GM21381 (cell line): ENCODE data around the gene SPAG5.
A peak's percentile ranks its signal among the peaks of the same experiment; 100 is the strongest.
"Not testable (repeated sequence)": the region's sequence is repeated elsewhere in the genome, so short reads cannot be mapped to it uniquely, and the experiment has no call there.

ENCODE experiments used
- ATAC-seq: cut with Tn5 transposase; IDR thresholded peaks from one replicate; pipeline ENCODE4 v1.9.1; 2021; ENCODE audit warnings: mild to moderate bottlenecking, moderate library complexity; ENCODE audit not compliant: unreplicated experiment

Gene SPAG5

DNA sequence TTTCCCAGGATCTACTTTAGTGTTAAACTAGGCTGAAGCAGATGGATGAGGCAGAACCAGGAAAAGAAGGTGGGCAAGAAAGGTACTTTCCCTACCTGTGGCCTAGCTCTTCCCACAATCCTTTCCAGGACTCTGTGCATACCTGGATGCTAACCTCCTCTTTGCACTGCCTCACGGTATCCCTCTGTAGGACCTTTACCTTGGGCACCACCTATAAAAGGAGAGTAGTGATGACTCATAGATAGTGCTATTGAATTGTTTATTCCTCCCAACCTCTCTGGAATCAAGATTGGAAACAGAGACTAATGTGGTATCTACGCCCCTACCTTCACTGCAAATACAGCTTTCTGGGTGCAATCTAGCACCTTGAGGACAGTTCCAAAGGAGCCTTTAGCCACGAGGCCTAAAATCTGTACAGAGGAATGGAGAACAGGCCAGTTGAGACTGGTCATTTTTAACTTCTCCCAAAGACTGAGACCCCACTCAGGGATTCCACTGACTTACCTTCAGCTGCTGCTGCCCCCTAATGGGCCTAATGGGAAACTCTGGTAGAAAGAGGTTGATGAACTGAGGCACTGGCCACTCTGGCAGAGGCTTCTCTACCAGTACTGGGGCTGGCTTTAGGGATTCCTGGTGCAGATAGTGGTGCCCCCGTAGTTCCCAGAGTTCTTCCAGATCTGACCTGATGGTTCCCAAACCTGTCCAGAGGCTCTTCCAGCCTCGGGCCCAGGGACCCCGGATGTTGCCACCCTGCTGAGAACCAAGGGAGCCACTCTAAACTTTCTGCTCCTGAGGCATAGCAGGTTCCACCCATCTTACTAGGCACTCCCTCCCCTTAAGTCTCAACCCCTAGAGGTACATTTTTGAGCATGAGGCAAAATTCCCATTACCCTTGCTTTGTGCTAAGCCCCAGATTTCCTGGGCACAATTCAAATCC, 14.4 kb upstream of the SPAG5 start:
- no peak for ATAC-seq

DNA sequence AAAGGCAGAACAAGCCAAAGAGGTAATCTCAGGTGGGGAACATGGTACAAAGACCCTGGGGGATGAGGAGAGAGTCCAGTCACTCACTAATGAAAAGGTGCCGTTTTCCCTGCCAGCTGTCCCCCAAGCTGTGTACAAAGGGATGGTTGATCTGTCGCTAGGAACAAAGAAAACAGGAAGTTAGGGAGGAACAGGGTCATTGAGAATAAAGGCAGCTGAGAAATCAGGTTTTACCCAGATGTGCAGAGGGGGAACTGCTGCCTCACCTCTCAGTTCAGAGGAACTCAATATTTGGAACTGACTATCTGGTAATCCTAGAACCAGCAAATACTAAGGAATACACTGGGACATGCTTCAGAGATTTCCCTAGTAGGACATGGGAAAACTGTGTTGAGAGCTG, 13.7 kb upstream of the SPAG5 start:
- ATAC-seq = no peak

DNA sequence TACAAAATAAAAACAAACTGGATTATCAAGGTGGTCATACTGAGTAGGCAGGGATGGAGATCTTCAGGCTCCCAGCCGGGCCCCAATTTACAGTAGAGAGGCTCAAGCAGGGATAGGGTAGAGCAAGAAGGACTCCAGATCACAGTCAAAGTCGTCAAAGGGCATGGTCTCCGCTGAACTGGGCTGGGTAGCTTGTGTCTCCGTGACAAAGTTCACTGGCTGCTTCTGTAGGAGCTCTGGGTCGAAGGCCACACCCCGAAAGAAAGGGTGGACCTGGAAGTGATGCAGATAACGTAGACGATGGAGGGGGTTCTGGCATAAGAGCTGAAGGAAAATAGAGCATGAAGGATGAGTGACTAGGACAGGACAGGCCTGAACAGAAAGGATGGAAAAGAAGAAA, 11.6 kb upstream of the SPAG5 start:
- ATAC-seq = no peak

DNA sequence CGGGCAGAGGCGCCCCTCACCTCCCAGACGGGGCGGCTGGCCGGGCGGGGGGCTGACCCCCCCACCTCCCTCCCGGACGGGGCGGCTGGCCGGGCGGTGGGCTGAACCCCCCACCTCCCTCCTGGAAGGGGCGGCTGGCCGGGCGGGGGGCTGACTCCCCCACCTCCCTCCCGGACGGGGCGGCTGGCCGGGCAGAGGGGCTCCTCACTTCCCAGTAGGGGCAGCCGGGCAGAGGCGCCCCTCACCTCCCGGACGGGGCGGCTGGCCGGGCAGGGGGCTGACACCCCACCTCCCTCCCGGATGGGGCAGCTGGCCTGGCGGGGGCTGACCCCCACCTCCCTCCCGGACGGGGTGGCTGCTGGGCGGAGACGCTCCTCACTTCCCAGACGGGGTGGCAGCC, 5.2 kb upstream of the SPAG5 start:
- not testable (repeated sequence) for ATAC-seq

DNA sequence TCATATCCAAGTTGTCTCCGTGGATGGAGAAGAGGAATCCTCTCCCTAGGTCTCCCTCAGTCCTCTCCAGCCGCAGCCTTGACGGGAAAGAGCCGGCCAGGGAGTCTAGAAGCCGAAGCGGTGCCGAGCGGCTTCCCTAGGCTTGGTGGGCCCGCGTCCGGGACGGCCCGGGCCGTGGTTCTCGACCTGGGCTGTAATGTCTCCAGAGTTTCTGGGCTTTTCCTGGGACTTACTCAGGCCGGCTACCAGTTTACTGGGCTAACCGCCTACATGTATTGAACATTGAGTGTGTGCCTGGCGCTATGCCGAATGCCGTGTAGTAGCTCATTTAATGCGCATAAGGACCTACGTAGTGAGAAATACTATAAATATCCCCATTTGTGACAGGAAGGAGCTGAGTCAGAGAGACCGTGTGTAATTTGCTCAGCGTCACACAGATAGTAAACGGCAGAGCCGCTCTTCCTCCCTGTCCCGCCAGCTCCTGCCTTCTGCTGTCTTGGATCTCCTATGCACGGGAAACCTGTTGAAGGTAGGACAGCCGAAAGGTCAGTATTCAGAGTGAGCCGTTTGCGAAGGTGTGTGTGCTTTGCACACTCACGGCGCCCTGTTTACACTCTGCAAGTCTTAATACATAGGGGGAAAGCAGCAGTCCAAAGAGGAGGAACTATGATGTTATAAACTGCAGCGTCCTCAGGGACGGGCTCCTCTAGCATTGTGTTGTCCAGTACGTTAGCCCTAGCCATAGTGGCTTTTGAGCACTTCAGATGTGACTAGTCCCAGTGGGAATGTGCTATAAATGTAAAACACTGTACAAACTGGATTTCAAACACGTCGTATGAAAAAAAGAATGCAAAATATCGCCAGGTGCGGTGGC, 723 bp upstream of the SPAG5 start:
- ATAC-seq = peak; percentile 36

DNA sequence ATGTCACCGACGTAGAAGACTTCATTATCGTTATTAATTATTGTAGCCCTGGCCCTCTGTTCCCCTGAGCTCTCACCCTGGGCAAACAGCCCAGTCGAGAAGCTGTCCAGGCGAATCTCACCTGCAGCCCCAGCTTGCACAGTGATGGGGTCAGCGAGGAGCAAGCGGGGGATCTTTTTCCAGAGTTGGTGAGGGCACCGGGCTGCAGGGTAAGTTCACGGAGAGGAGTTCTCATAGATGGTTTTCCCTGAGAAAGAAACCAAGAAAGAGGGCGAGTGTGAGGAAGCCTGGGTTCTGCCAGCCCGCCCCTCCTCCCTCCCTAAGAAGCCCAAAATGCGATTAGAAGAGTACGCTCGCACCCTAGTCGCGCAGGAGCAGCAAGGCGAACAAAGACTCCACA, 436 bp downstream of the SPAG5 start:
- no peak for ATAC-seq

DNA sequence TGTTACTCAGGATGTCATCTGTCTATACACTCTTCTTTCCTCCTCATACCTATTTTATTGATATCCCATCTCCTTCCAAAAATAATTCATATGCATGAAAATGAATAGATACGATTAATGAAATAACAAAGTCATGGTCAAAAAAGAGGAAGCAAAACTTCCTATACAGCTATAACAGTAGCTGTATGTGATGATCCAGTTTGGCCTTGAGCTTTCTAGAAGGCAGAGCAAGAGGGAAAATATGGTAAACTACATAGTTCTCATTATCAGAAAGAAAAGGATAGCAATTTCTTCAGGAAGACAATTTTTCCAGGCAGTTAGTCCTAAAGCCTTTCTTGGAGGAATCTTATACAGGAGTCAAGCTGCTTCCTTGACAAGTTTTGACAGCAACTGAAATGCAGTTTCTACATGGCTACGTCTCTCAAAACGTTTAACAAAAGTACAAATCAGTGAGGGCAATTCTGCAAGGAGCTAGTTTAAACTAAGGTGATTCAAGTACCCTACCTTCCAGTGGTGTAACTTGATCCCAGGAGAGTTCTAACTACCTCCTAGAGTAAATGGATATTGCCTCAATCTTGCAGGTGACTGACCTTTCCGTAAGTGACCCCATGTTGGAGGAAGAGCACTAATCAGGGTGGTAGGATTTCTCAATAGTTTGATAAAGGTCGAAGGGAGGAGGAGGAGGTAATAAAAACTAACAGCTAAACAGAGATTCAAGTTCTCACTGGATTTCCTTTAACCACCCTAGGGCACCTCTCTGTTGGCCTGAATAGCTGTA, 1.0 kb downstream of the SPAG5 start:
- no peak for ATAC-seq

DNA sequence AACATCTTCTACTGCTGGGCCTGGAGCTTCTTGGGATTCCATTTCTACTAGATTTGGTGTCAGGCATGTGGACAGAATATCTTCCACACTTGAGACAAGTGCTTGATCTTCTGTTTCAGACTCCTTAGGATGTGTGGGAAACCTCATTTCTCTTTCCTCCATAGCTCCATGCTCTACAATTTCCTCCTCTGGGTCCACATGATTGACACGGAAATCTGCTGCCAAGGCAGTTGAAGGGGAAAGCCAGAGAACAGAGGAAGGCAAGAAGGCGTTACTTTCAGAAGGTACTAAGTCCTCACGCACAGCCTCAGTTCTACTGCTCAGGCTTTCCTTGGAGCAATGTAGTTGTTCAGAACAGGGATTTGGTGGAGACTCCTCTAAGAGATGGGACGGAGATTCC, 6.6 kb downstream of the SPAG5 start:
- no peak for ATAC-seq

DNA sequence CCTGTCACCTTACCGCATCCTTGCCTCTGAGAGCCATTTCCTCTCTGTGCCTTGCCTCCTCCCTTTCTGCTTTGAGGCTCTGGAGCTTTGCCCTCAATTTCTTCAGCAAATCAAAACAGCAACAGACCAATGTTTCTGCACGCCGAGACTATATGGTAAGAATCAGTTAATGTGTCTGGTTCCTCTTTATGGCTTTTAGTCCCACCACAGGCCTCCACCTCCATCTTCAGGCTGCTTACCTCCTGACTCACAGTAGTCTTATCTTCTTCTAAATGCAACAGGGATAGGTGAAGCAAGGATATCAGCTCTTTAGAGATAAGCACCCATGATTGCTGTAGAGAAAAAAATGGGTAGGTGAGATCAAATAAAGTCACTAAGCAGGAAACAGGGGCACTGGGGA, 13.0 kb downstream of the SPAG5 start:
- no peak for ATAC-seq

DNA sequence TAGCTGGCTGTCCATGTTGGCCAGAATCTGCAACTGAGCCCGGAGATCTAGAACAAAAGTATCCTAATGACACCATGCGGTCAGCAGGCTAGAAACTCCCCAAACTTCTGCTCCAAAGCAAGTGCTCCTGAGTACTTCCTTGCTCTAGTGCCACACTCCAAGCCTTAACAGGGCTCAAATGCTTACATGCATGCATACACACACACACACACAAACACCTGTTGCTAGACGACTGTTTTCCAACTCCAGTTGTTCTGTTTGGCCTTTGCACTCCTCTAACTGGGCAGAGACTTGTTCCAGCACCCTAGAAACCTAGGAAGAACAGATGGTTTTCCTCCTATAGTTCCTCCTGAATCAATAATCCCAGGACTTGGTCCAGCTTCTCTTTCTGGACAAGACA, 14.4 kb downstream of the SPAG5 start:
- no peak for ATAC-seq

DNA sequence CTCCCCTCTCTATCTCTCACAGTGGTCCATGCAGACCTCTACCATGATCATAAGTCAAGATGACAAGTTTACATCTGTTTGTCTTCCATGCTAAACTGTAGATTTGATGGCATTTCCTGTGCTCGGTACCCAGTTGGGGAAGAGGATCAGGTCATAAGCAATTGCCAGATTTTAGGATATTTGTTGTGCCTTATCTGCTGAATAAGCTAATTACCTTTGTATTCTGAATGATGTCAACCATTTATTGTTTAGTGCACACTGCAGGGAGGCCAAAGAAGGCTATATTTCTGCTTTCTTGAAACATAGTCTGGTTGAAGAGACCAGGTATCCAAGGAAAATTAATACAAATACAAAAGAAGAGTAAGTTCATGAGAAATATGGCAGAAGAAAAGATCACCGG, 16.3 kb downstream of the SPAG5 start:
- no peak for ATAC-seq

DNA sequence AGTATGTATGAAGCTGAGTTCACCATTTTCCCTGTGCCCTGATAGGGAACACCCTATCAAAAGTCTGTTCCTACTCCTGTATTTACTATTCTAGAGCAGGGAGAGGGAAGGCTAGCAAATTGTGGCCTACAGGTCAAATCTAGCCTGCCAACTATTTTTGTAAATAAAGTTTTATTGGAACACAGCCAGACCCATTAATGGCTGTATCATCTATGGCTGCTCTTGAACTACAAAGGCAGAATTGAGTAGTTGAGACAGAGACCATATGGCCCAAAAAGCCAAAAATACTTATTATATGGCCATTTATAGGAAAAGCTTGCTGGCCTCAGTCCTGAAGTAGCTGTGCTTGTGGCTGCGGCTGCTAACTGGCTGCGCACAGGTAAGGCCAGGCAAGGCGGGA, 17.9 kb downstream of the SPAG5 start:
- no peak for ATAC-seq

DNA sequence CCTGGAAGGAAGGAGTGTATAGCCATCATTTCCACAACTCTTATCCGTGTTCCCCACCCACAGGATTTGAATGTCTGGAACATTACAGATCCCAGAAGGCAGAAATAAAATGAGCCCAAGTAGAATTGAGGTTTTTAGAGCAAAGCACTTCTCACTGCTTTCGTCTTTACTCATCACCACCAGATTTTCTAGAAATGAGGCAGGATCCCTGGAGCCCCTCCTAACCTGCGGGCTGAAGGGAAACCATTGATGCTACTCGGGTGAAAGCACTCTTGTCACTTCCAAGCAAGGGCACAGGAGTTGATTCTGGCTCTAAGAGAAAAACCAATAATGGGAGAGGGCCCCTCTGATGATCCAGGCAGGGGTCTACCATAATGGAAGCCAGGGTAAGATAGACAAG, 19.3 kb downstream of the SPAG5 start:
- ATAC-seq = no peak

DNA sequence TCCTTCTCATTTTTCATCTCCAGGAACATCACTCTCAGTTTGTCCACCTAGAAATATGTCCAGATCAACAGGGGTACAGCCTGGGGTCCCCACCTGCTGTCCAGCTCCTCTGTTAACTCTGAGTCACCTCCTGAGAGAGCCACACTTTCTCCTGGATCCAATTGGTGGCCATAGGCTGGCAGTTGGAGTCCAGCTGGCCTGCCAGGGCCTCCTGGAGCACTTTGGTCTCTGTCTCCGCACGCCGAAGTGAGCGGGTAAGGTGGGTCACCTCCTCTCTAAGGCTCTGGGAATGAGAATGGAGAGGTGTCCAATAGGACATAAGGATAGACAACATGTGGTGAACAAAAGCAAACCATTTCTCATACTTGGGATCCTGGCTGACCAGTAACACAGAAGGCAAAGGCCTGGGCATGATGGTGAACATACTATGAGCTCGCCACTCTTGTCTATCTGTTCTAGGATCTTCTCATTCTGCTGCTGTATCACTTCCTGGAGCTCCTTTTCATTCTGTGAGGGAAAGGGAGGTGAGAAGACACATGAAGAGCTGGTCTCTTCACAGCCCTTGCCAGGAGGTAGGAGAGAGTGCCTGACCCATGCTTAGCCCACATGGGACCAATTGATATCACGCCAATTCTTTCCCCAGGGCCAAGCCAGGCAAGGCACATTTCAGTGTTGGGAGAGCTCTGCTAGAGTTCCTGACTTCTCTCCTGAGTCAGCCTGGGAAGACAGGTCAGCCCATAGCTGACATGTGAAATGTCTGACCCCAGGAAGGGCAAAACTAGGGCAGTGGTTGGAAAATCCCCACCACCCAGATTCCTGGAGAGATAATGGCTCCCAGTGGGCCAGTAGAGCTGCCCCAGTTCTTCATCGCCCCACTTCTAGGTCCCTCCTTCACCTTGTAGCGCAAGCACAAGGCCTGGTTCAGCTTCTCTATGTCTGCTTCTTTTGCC, 20.3 kb downstream of the SPAG5 start:
- no peak for ATAC-seq

DNA sequence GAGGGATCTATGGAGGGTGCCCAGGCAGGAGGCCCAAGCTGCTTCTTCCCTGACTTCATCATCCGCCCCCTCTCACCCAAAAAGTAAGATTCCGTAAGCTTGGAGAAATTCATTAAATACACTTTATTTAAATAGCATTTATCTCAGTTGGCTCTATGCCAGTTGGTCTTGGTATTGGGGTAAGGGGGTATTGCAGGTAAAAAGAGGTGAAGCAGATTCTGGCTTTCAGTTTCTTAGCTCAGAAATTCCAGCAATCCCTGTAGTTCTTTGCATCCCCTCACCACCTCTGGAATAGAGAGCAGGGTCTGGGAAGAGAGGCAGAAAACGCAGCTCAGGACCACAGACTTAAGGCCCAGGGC, 21.4 kb downstream of the SPAG5 start:
- no peak for ATAC-seq

DNA sequence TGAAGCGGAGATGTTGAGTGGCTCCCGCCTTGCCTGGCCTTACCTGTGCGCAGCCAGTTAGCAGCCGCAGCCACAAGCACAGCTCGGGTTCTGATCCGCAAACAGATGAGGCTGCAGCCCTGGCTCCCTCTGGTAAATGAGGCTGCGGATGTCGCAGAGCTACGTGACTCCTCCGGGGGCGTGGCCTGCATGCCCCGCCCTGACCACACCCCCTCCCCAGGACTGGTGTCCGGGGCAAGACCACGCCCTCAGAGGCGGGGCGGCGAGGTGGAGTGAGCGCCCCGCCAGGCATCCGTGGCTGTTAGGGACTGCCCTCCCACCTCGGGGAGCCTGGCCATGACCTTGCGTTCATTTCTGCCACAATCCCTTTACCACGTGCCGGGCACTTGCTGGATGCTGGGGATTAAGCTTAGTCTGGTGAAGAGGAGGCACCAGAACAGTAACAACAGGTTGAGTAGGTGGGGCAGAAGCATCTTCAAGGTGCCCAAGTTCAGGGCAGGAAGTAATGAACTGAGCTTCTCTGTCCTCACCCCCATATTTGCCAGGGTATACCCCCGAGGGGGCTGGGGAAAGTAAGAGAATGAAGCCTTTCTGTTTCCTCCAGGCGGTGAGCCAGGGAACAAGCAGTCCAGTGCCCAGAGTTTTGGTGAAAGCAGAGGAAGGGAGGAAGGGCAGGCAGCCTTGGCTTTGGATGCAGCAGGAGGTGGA, 21.9 kb downstream of the SPAG5 start, which contains the start of gene ALDOC:
TSS of gene ALDOC (minus strand) at position 138 of the 708 bp plus-strand sequence. CDS start 1,363 bp downstream, outside the sequence.
- ATAC-seq = peak; percentile 74

DNA sequence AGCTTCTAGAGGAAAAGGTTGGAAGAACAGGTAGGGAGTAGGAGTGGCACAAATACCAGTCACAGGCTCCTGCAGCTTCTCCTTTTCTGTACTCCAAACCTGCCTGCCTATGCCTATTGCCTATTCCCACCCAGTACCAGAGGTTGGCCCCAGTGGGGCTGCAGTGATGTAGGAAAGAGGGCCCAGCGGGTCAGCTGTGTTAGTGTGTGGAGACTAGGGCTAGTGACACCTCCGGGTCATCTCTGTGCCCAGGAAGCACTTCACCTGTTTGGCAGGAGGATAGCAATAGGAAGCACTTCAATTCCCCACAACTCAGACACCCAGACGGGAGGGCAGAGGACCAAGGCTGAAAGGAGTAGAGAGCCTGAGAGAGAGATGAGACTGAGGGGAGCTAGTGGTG, 22.8 kb downstream of the SPAG5 start:
- not testable (repeated sequence) for ATAC-seq

DNA sequence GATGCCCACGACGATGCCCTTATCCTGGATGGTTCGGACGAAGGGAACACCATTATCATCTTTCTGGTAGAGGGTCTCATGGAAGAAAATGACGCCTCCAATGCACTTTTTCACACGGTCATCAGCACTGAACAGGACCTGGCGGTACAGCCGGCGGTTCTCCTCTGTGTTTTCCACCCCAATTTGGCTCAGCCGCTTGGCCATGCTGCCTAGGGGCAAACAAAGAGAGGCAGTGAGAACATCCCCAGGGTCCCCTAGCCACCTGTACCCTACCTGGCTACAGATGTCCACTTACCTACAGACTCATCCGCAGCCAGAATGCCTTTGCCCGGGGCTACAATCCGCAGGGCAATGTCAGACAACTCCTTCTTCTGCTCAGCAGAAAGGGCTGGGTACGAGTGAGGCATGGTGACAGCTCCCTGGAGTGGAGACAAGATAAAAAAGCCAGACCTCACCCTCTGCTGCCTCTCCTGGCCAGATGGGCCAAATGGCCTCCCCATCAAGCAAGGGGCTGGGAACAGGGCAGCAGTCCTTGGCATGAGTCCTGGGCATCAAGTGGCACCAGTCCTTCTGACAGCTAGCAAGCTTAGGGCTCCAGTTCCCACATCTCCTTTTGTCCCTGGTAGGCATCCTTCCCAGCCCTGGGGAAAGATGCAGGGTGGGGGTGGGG, 23.6 kb downstream of the SPAG5 start:
- ATAC-seq = no peak

DNA sequence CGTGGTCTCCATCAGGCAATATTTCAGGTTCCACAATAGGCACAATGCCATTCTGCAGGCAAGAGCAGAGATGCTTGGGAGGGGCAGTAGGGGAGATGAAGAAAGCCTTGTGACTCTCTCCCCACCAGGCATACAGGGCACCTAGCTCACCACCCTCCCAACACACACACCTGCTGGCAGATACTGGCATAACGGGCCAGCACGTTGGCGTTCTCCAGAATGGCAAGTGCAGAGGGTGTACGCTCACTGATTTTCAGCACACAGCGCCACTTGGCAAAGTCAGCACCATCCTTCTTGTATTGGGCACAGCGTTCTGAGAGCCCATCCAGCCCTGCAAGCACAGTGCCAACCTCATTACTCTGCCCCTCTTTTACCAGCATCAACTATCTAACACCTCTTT, 24.3 kb downstream of the SPAG5 start:
- ATAC-seq = no peak
